Fibroblast of peridontal ligament (primary cell): ENCODE results near the gene KLHL13.
A peak's percentile ranks its signal among the peaks of the same experiment; 100 is the strongest.
"Not testable (repeated sequence)": the region's sequence is repeated elsewhere in the genome, so short reads cannot be mapped to it uniquely, and the experiment has no call there.

Experiments used
- DNase-seq: peaks from one replicate; pipeline ENCODE4 v3.0.0-alpha.2; 2010; ENCODE audit errors: extremely low read depth

KLHL13 gene

GRCh38 chrX:117995378-117995777, 121.2 kb downstream of the KLHL13 start:
- DNase-seq: no peak

GRCh38 chrX:117992192-117992723, 124.4 kb downstream of the KLHL13 start:
- DNase-seq: no peak

GRCh38 chrX:117990438-117990837, 126.2 kb downstream of the KLHL13 start:
- peak; percentile 79 for DNase-seq

DNA sequence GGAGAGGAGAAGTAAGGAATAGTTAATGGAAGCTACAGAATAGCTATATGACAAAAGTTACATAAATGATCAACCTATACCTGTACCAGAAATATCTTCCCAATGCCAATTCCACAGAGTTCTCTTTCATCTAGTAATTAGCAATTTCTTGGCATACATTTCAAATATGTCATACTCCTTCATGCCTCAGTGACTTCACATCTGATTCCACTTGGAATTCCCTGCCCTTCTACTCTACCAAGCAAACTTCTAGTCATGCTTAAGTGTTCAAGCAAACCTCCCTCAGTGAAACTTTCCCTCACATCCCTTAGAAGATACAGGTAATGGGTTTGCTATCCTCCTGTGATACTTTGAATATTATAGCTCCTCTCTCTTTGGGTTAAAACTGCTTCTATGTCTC, 127.1 kb downstream of the KLHL13 start:
- peak; percentile 67 for DNase-seq

- peak; percentile 75 for DNase-seq
Measured at GRCh38 chrX:117987373-117987772, 129.2 kb downstream of the KLHL13 start.

DNA sequence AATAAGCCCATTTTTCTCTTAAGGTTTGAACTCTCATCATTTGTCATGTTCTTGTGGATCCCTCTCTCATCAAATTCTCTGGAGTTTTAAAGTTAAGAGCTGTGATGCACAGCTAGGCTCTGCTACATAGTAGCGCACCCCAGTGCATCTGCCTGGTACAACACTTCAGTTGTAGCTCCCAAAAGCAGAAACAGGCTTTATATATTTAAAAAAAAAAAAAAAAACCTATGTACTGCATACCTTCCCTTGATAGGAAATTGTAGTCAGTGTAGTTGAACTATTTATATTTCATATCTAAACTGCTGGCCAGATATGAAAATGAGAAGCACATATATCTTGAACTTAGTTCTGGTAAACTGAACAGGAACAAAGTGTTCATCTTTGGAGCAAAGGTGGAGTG, 131.4 kb downstream of the KLHL13 start:
- no peak for DNase-seq

DNA sequence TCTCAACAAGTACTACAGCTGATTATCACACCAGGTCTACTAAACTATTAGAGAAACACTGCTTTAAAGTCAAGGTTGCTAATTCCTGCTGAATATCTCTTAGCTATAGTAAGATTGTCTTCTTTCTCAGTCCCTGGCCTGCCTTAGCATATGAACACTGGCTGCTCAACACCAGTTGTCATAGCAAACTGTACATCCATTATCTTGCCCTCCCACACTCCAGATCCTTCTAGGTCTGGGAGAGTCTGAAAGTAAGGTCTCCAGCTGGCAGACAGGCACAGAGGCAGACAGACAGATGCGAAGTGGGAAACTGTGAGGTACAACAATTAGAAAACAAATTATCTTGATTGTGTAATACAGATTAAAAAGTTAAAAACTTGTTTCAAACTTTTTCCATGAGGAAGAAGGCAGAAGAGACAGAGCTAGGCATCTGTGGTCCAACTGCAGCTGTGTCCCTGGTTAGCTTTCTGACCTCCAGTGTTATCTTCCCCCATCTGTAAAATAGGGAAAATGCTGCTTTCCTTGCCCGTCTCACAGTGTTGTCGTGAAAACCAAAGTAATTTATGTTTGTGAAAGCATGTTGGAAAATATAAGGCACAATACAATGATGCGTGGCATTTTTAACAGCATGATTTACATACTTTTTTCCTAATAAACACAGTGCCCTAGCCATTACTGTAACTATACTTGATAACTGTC, 133.8 kb downstream of the KLHL13 start:
- no peak for DNase-seq

DNA sequence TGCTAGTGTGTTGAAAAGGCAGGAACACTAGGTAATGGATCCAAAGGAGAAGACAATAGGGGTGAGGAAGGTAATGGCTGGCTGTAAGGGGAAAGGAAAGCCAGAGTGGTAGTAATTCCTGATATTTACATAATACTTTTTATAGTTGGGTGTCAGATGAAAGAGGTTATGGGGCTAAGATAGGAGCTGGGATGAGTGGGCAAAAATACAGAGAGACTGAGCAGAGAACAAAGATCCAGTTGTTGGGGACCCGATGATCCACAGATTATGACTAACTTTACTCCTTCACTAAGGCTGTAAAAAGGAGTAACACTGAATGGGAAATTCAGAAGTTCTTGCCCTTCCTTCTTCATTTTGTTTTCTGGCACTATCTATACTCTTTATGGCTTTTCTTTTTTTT, 138.2 kb downstream of the KLHL13 start:
- no peak for DNase-seq

GRCh38 chrX:117977526-117977925, 139.1 kb downstream of the KLHL13 start:
- DNase-seq: peak; percentile 68

DNA sequence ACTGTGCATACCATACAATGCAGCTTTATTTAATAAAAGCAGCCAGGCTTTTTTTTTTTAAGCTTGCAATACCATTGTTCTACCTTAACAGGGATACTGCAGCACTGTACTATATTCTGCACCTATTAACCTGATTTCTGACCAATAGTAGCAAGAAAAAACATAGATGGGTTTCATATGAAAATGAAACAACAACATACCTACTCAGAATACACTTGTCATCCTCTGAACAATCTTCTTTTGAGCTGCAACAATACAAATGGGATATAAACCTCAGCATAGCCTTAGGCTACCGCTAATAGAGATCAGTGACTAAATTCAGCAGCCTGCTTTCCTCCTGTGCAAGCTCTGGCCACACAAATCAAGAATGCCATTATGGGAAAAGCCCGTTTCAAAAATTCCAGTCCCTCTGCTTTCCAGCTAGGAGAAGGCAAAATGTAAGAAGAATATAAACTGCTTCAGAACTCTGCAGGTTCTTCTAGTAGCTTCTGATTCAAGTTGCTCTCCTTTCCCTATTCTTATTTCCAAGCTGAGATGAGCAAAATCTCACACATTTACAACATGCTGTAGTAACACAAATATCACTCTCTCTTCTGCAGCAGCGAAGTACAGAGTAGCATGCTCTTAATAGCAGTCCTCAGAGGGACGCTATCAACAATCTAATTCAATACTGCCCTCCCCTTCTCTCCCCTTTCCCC, 143.4 kb downstream of the KLHL13 start:
- no peak for DNase-seq

DNA sequence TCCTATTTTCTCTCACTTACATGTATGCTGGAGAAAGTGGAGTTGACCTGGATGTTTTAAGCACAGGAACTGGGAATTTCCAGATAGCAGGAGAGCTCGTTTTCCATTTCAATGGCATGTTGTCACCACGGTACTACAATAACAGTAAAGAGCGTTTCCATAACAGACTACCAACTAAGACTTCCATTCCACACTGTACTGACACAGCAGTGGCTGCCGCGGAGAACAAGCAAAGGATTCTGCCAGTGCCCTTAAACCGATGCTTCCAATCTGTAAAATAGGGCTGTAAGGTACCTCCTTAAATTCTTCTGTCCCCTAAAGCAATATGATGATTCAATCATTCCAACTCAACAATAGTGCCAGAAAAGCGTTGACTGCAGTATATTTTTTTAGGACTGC, 143.9 kb downstream of the KLHL13 start:
- no peak for DNase-seq

DNA sequence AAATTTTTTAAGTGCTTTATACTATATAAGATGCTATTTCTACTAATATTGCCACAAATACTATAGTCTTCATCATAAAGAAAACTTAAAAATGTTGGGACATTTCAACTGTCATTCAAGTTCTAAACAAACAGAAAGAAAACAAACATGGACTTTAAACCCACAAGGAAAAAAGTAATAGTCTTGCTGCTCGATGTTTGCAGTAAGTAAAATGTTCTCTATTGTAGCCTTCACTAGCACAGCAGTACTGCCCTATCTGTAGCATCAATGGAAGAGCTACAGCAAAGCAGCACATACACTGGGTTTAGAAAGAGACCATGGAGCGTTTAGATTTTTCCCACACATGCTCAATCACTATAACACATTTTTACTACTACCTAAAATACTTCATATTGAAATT, 146.8 kb downstream of the KLHL13 start:
- DNase-seq: no peak

GRCh38 chrX:117969328-117969727, 147.3 kb downstream of the KLHL13 start:
- no peak for DNase-seq

GRCh38 chrX:117959045-117959444, 157.6 kb downstream of the KLHL13 start:
- DNase-seq: no peak

DNA sequence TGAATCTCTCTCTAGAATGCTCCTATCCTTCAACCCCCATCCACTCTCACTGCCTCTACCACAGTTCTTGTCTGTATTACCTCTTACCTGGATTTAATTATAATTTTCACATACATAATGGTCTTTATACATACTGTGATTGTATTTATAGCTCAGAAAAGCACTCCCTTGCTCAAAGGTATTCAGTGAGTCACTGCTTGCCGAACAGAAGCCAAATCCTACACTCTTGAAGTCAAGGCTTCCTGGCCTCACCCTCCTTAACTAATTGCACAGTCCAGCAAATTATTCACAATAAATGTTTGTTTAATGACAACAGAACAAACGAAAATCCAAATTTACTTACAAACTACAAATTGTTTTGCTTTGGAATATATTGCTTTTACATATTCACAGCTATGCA, 159.5 kb downstream of the KLHL13 start:
- DNase-seq: no peak

- DNase-seq: not testable (repeated sequence)
Measured at GRCh38 chrX:117939296-117939695, 177.3 kb downstream of the KLHL13 start.

DNA sequence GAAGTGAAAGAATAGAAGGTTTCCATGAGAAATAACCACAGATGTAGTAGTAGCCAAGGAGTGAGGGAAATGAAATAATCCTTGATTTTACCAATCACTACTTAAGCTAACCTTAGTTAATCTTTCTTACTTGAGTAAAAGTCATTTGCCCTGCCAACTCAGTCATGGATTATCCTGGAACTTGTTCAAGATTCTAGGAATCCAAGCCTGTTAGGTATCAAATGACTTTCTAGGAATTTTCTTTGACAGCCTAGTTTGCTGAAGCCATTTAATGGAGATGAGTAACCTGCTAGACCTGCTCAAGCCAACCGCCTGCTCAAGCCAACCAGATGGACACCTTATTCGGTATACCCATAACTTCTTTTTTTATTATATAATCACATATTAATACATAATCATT, 180.5 kb downstream of the KLHL13 start:
- peak; percentile 0 for DNase-seq

DNA sequence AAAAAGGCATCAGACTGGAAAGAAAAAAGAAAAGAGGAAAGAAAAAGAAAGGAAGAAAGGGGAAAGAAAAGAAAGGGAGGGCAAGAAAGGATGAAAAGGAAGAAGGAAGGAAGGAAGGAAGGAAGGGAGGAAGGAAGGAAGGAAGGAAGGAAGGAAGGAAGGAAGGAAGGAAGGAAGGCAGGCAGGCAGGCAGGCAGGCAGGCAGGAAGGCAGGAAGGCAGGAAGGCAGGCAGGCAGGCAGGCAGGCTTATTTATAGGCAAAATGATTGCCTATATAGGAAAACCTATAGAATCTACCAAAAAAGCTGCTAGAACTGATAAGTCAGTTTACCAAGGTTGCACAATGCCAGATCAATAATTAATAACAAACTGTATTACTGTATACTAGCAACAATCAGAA, 186.5 kb downstream of the KLHL13 start:
- not testable (repeated sequence) for DNase-seq

- no peak for DNase-seq
Measured at GRCh38 chrX:117919755-117920154, 196.9 kb downstream of the KLHL13 start.

DNA sequence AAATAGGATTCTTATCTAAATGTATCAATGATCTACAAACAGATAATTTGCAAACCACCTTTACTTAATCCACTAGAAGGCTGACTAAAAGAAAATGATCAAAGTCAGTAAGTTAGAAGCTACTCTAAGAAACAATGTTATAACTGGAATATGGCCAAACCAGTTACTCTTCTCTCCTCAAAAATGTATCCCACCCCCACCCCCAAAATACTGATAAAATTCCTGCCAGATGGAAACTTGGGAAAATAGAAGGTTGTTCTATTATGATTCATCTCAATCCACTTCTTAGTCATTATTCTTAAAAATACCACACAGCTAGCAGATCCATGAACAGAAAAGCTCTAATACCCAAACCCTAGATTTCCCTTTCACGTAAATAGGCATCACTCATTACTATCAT, 206.4 kb downstream of the KLHL13 start:
- DNase-seq: no peak

- no peak for DNase-seq
Measured at GRCh38 chrX:117898226-117898625, 218.4 kb downstream of the KLHL13 start.

GRCh38 chrX:117895418-117895817, 221.2 kb downstream of the KLHL13 start:
- DNase-seq: peak; percentile 1

- DNase-seq: no peak
Measured at GRCh38 chrX:117892469-117892868, 224.1 kb downstream of the KLHL13 start.
